ENCODE data around the gene MPP3. TPM values are rescaled to one million over a fixed set of nuclear protein-coding genes. Genes with fewer than 3 reads are reported as not detected.

MPP3 gene
- total RNA-seq, 1 experiment from 2014 or later, result 11.3 TPM

- Histone ChIP-seq H3K36me3 (0 out of 2 replicates have a peak, but pooled peaks cover 4% of the 10 kb centered on the region), H3K4me3 (no peak overlapping the region), H3K4me1 (no peaks in the 10 kb centered on the region), H3K9me3 (replicated peaks) (no peaks in the 10 kb centered on the region; the same call in 1 of the 2 replicates), H3K27ac (no peak overlapping the region), H3K27me3 (peaks cover 7% of the 10 kb centered on the region; the same call in 1 of the 2 replicates)
- DNase-seq, result no peak
Observed at GRCh38 chr17:43831633-43832032, 1.3 kb downstream of the MPP3 start.

GRCh38 chr17:43830510-43831140, 2.3 kb downstream of the MPP3 start:
- H3K4me1 ChIP-seq, result no peaks in the 10 kb centered on the region
- DNase-seq, result no peak
- no peaks in the 10 kb centered on the region; the same call in 1 of the 2 replicates for H3K9me3 ChIP-seq (replicated peaks)
- H3K27me3 ChIP-seq, result peaks cover 7% of the 10 kb centered on the region; the same call in 1 of the 2 replicates
- H3K27ac ChIP-seq, result no peak overlapping the region
- H3K4me3 ChIP-seq, result no peak overlapping the region
- H3K36me3 ChIP-seq, result peaks cover 11% of the 10 kb centered on the region; the same call in 1 of the 2 replicates

- no peak overlapping the region for H3K27ac ChIP-seq
- H3K4me3 ChIP-seq, result no peak overlapping the region
- DNase-seq, result no peak
- H3K9me3 ChIP-seq (replicated peaks), result no peaks in the 10 kb centered on the region; the same call in 1 of the 2 replicates
- no peaks in the 10 kb centered on the region for H3K4me1 ChIP-seq
- peaks cover 11% of the 10 kb centered on the region; the same call in 1 of the 2 replicates for H3K36me3 ChIP-seq
- peaks cover 7% of the 10 kb centered on the region; the same call in 1 of the 2 replicates for H3K27me3 ChIP-seq
Observed at GRCh38 chr17:43829738-43830137, 3.2 kb downstream of the MPP3 start.

GRCh38 chr17:43827596-43827995, 5.3 kb downstream of the MPP3 start:
- Histone ChIP-seq H3K36me3 (peaks cover 11% of the 10 kb centered on the region; the same call in 1 of the 2 replicates), H3K27ac (no peak overlapping the region), H3K9me3 (replicated peaks) (no peaks in the 10 kb centered on the region), H3K4me1 (no peaks in the 10 kb centered on the region), H3K4me3 (no peak overlapping the region), H3K27me3 (no peaks in the 10 kb centered on the region)
- no peak for DNase-seq

- no peak overlapping the region for H3K27ac ChIP-seq
- H3K4me3 ChIP-seq, result no peak overlapping the region
- H3K9me3 ChIP-seq (replicated peaks), result no peaks in the 10 kb centered on the region
- no peaks in the 10 kb centered on the region for H3K27me3 ChIP-seq
- H3K4me1 ChIP-seq, result no peaks in the 10 kb centered on the region
- DNase-seq, result no peak
- H3K36me3 ChIP-seq, result peaks cover 10% of the 10 kb centered on the region; the same call in 1 of the 2 replicates
Observed at GRCh38 chr17:43826206-43826605, 6.7 kb downstream of the MPP3 start.

- H3K4me3 ChIP-seq, result no peak overlapping the region
- H3K9me3 ChIP-seq (replicated peaks), result no peaks in the 10 kb centered on the region
- no peak overlapping the region for H3K27ac ChIP-seq
- peaks cover 9% of the 10 kb centered on the region; the same call in 1 of the 2 replicates for H3K36me3 ChIP-seq
- H3K4me1 ChIP-seq, result no peaks in the 10 kb centered on the region
- DNase-seq, result no peak
- no peaks in the 10 kb centered on the region for H3K27me3 ChIP-seq
Observed at GRCh38 chr17:43825567-43825966, 7.4 kb downstream of the MPP3 start.

- Histone ChIP-seq H3K4me3 (no peak overlapping the region), H3K9me3 (replicated peaks) (no peaks in the 10 kb centered on the region), H3K27ac (no peak overlapping the region), H3K36me3 (peaks cover 9% of the 10 kb centered on the region; the same call in 1 of the 2 replicates), H3K27me3 (no peaks in the 10 kb centered on the region), H3K4me1 (no peaks in the 10 kb centered on the region)
- DNase-seq, result no peak
Observed at GRCh38 chr17:43823350-43824084, 9.4 kb downstream of the MPP3 start.

GRCh38 chr17:43822570-43823190, 10.3 kb downstream of the MPP3 start:
- DNase-seq, result no peak
- Histone ChIP-seq H3K36me3 (peaks cover 7% of the 10 kb centered on the region; the same call in 1 of the 2 replicates), H3K27ac (no peak overlapping the region), H3K9me3 (replicated peaks) (no peaks in the 10 kb centered on the region), H3K27me3 (no peaks in the 10 kb centered on the region), H3K4me3 (no peak overlapping the region), H3K4me1 (no peaks in the 10 kb centered on the region)

GRCh38 chr17:43820759-43821158, 12.2 kb downstream of the MPP3 start:
- no peaks in the 10 kb centered on the region for H3K9me3 ChIP-seq (replicated peaks)
- H3K27me3 ChIP-seq, result no peaks in the 10 kb centered on the region
- no peak overlapping the region for H3K27ac ChIP-seq
- no peaks in the 10 kb centered on the region for H3K4me1 ChIP-seq
- DNase-seq, result no peak
- H3K36me3 ChIP-seq, result peaks cover 5% of the 10 kb centered on the region; the same call in 1 of the 2 replicates
- H3K4me3 ChIP-seq, result no peak overlapping the region

- no peak for DNase-seq
- no peaks in the 10 kb centered on the region for H3K27me3 ChIP-seq
Observed at GRCh38 chr17:43818966-43819365, 14.0 kb downstream of the MPP3 start.

GRCh38 chr17:43817826-43818225, 15.1 kb downstream of the MPP3 start:
- Histone ChIP-seq H3K27me3 (no peaks in the 10 kb centered on the region), H3K27ac (no peak overlapping the region), H3K9me3 (replicated peaks) (no peaks in the 10 kb centered on the region), H3K4me3 (no peak overlapping the region), H3K4me1 (no peaks in the 10 kb centered on the region), H3K36me3 (peaks cover 5% of the 10 kb centered on the region; the same call in 1 of the 2 replicates)
- DNase-seq, result no peak

More at GRCh38 chr17:43818966-43819365, 14.0 kb downstream of the MPP3 start:
- no peaks in the 10 kb centered on the region for H3K9me3 ChIP-seq (replicated peaks)
- H3K4me3 ChIP-seq, result no peak overlapping the region
- H3K4me1 ChIP-seq, result no peaks in the 10 kb centered on the region
- H3K27ac ChIP-seq, result no peak overlapping the region
- H3K36me3 ChIP-seq, result peaks cover 5% of the 10 kb centered on the region; the same call in 1 of the 2 replicates

- no peaks in the 10 kb centered on the region for H3K9me3 ChIP-seq (replicated peaks)
- no peak overlapping the region for H3K27ac ChIP-seq
- DNase-seq, result no peak
- no peaks in the 10 kb centered on the region for H3K4me1 ChIP-seq
- H3K4me3 ChIP-seq, result no peak overlapping the region
- H3K27me3 ChIP-seq, result no peaks in the 10 kb centered on the region
- peaks cover 5% of the 10 kb centered on the region; the same call in 1 of the 2 replicates for H3K36me3 ChIP-seq
Observed at GRCh38 chr17:43816336-43817320, 16.3 kb downstream of the MPP3 start.

GRCh38 chr17:43814714-43815113, 18.2 kb downstream of the MPP3 start:
- Histone ChIP-seq H3K27ac (no peak overlapping the region), H3K9me3 (replicated peaks) (no peaks in the 10 kb centered on the region)
- no peak for DNase-seq

GRCh38 chr17:43814026-43814425, 18.9 kb downstream of the MPP3 start:
- Histone ChIP-seq H3K4me1 (no peaks in the 10 kb centered on the region), H3K4me3 (no peak overlapping the region), H3K36me3 (peaks cover 5% of the 10 kb centered on the region), H3K9me3 (replicated peaks) (no peaks in the 10 kb centered on the region), H3K27ac (no peak overlapping the region), H3K27me3 (no peaks in the 10 kb centered on the region)
- no peak for DNase-seq

More at GRCh38 chr17:43814714-43815113, 18.2 kb downstream of the MPP3 start:
- no peak overlapping the region for H3K4me3 ChIP-seq
- H3K4me1 ChIP-seq, result no peaks in the 10 kb centered on the region
- peaks cover 5% of the 10 kb centered on the region; the same call in 1 of the 2 replicates for H3K36me3 ChIP-seq
- H3K27me3 ChIP-seq, result no peaks in the 10 kb centered on the region

Measured in SJCRH30 (cell line).